Stomach smooth muscle (tissue), 2 donors: ENCODE results near the gene ZNF41.
"Not testable (repeated sequence)": the region's sequence is repeated elsewhere in the genome, so short reads cannot be mapped to it uniquely, and the experiment has no call there.

Experiments used
- H3K27ac ChIP-seq: one replicate; pipeline ENCODE4 v1.7.0; 2013; ENCODE audit warnings: mild to moderate bottlenecking, low read length, inconsistent platforms
- H3K27me3 ChIP-seq, 2 donors: one replicate each; pipeline ENCODE4 v1.7.0; 2013; ENCODE audit warnings: low read length in 2 of 2; ENCODE audit not compliant: insufficient read depth in 2 of 2, control insufficient read depth in 1 of 2
- H3K36me3 ChIP-seq, 2 donors: one replicate each; pipeline ENCODE4 v1.7.0; 2013; ENCODE audit warnings: low read length in 2 of 2; ENCODE audit not compliant: control insufficient read depth in 2 of 2, insufficient read depth in 2 of 2
- H3K4me1 ChIP-seq: one replicate; pipeline ENCODE4 v1.7.0; 2013; ENCODE audit warnings: low read length; ENCODE audit not compliant: control insufficient read depth, insufficient read depth
- H3K4me3 ChIP-seq, 2 donors: one replicate each; pipeline ENCODE4 v1.7.0; 2013; ENCODE audit warnings: low read length in 2 of 2
- H3K9ac ChIP-seq, 2 donors: one replicate each; pipeline ENCODE4 v1.7.0; 2013; ENCODE audit warnings: low read length in 2 of 2, mild to moderate bottlenecking in 1 of 2
- H3K9me3 ChIP-seq, 2 donors: one replicate each; pipeline ENCODE4 v1.7.0; 2013; ENCODE audit warnings: low read length in 2 of 2; ENCODE audit not compliant: control insufficient read depth in 2 of 2
- donor health status: healthy.
- donor health status: Pancreatic carcinoma.

ZNF41 gene

GRCh38 chrX:47482512-47483305, at the start of gene ZNF41:
Gene ZNF41 (minus strand): TSS chrX:47483222. CDS start chrX:47467481, 15,741 bp downstream.
- H3K36me3 ChIP-seq: no peaks in the 10 kb centered on the region
- H3K4me3 ChIP-seq: peak within 1 kb of the TSS; percentile 73 to 76
- peak within 1 kb of the TSS; percentile 74 for H3K27ac ChIP-seq
- H3K27me3 ChIP-seq: peaks cover 0 to 2% of the 10 kb centered on the region in 2 donors
- H3K9ac ChIP-seq: peak within 1 kb of the TSS; percentile 76
- H3K9me3 ChIP-seq: no peaks in the 10 kb centered on the region
- no peaks in the 10 kb centered on the region for H3K4me1 ChIP-seq

DNA sequence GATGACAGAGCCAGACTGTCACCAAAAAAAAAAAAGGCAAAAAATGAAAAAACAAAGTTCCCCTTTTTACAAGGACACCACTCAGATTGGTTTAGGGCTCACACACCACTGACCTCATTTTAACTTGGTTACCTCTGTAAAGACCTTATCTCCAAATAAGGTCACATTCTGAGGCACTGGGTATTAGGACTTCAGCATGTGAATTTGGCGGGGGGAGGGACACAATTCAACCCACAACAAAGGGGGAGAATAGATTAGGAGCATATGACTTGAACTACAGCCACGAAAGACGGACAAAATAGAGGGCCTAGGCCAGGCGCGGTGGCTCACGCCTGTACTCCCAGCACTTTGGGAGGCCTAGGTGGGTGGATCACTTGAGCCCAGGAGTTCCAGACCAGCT, 47.0 kb upstream of the ZNF41 start:
- Histone ChIP-seq H3K27me3 (peaks cover 0 to 4% of the 10 kb centered on the region in 2 donors), H3K9me3 (no peaks in the 10 kb centered on the region), H3K27ac (no peak overlapping the region), H3K9ac (no peak overlapping the region), H3K4me3 (no peak overlapping the region), H3K36me3 (no peaks in the 10 kb centered on the region), H3K4me1 (no peaks in the 10 kb centered on the region)

GRCh38 chrX:47529548-47529947, 46.5 kb upstream of the ZNF41 start:
- Histone ChIP-seq H3K27me3 (peaks cover 0 to 3% of the 10 kb centered on the region in 2 donors), H3K27ac (no peak overlapping the region), H3K9ac (no peak overlapping the region)

DNA sequence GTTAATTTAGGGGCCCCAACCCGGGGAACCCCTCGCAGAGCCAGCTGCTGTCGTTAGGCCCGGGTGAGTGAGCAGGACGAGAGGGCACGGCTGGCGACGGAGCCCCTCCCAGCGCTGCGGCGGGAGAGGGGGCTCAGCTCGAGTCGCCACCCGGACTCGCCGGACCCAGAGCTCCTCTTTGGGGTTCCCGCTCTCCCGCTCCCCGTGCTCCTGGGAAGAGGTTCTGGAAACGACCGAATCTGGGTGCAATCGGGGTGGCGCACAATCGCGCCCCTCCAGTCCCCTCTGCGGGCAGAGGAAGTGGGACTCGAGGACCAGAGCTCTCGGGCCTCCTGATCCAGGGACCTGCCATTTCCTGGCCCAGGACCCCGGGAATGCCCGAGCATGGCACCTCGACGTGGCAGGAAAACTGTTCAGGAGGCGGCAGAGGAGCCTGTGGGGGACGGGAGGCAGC, 40.7 kb upstream of the ZNF41 start:
- peak overlapping the region; percentile 31 to 68 for H3K4me3 ChIP-seq
- H3K9ac ChIP-seq: peak overlapping the region; percentile 36 to 48
- H3K27ac ChIP-seq: no peak overlapping the region

More at GRCh38 chrX:47529548-47529947, 46.5 kb upstream of the ZNF41 start:
- Histone ChIP-seq H3K9me3 (no peaks in the 10 kb centered on the region), H3K4me1 (no peaks in the 10 kb centered on the region), H3K36me3 (no peaks in the 10 kb centered on the region), H3K4me3 (no peak overlapping the region)

DNA sequence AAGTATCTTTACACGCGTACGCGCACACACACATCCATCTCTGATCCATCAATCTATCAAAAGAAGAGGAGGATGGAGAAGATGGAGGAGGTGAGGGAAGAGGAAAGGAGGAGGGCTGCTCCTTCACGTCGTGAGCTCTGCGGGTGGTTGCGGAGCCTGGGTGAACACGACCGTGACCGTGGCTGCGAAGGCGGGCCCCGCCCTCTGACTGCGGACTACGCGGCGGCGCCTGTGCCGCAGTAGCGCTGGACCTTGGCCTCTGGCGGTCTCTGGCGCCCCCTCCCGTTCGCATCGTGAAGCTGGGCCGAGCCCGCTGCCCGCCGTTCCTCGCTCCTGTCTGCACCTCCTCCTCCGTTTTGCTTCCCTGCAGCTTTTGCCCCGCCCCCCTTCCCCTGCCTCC, 40.3 kb upstream of the ZNF41 start:
- Histone ChIP-seq H3K9me3 (peaks cover 0 to 4% of the 10 kb centered on the region in 2 donors), H3K27ac (no peak overlapping the region), H3K9ac (peak overlapping the region; percentile 48 to 55), H3K4me1 (no peaks in the 10 kb centered on the region), H3K27me3 (peaks cover 0 to 6% of the 10 kb centered on the region in 2 donors), H3K4me3 (peak overlapping the region; percentile 49 to 68), H3K36me3 (no peaks in the 10 kb centered on the region)

More for the DNA sequence above, 40.7 kb upstream of the ZNF41 start:
- Histone ChIP-seq H3K4me1 (no peaks in the 10 kb centered on the region), H3K9me3 (peaks cover 0 to 4% of the 10 kb centered on the region in 2 donors), H3K36me3 (no peaks in the 10 kb centered on the region), H3K27me3 (peaks cover 0 to 3% of the 10 kb centered on the region in 2 donors)

DNA sequence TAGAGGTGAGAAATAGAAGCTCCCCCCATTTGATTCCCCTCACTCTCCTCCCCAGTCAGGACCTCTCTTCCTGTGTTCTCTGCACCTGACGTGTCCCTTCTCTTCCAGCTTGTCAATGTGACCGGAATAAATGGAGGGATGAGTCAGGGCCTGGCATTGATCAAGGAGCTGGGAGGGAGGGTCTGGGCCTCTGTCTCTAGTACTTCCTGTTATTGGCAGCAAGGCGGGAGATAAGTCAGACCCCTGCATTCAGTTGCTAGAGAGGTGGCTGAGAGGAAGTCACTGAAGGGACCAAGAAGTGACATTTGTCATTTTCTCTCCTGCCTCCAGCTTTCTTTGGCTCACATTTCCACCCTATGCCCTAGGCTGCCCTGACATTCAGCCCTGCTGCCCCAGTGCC, 35.1 kb upstream of the ZNF41 start:
- Histone ChIP-seq H3K9me3 (peaks cover 0 to 4% of the 10 kb centered on the region in 2 donors), H3K4me3 (no peak overlapping the region), H3K27ac (no peak overlapping the region), H3K27me3 (peaks cover 0 to 6% of the 10 kb centered on the region in 2 donors), H3K36me3 (no peaks in the 10 kb centered on the region), H3K9ac (no peak overlapping the region), H3K4me1 (peaks cover 5% of the 10 kb centered on the region)

DNA sequence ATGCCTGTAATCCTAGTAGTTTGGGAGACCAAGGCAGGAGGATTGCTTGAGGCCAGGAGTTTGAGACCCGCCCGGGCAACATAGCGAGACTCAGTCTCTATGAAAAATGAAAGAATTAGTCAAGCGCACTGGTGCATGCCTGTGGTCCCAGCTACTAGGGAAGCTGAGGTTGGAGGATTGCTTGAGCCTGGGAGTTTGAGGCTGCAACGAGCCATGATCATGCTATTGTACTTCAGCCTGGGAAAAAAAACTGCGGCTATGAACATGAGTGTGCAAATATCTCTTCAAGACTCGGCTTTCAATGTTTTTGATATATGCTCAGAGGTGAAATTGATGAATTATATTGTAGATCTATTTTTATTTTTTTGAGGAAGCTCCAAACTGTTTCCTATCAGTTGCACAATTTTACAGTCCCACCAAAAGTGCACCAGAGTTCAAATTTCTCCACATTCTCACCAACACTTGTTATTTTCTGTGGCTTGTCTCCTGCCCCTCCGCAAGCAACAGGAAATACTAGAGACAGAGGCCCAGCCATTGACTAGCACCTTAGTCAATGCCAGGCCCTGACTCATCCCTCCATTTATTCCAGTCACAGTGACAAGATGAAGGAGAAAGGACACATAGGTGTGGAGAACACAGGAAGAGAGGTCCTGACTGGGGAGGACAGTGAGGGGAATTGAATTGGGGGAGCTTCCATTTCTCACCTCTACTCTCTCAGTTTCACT, 33.1 kb upstream of the ZNF41 start:
- no peak overlapping the region for H3K4me3 ChIP-seq
- H3K27ac ChIP-seq: no peak overlapping the region
- H3K9me3 ChIP-seq: peaks cover 0 to 2% of the 10 kb centered on the region in 2 donors
- peaks cover 0 to 6% of the 10 kb centered on the region in 2 donors for H3K27me3 ChIP-seq
- H3K36me3 ChIP-seq: no peaks in the 10 kb centered on the region
- H3K4me1 ChIP-seq: peaks cover 5% of the 10 kb centered on the region
- no peak overlapping the region for H3K9ac ChIP-seq

DNA sequence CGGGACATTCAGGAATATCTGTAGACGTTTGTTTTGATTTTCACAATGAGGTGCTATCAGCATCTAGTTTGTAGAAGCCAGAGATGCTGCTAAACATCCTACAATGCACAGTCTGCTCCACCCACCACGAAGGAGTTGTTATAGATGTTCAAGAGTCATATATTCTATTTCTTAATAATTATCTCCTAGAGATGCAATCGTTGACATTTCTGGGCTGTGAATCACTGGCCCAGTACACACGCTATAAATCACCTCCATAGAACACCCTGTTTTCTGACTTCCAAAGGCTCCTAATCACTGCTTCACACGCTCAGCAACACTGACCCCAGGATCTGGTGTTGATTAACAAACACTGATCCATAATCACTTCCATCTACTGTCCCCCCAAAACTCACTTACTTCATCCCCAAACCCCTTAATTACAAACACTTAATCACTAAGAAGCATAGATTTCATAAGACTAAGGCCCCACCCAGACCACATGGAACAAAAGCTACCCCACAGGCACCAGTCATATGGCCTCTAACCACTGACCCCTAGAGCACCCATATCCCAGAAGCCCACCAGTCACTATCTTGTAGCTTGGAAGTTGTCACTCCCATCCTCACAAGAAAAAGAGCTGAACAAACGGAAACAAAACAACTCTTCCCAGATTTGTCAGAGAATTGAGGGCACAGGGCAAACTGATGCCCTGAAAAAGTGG, 31.7 kb upstream of the ZNF41 start:
- no peaks in the 10 kb centered on the region for H3K36me3 ChIP-seq
- peaks cover 5% of the 10 kb centered on the region for H3K4me1 ChIP-seq
- H3K4me3 ChIP-seq: no peak overlapping the region
- peaks cover 0 to 6% of the 10 kb centered on the region in 2 donors for H3K27me3 ChIP-seq
- no peaks in the 10 kb centered on the region for H3K9me3 ChIP-seq
- H3K9ac ChIP-seq: no peak overlapping the region
- no peak overlapping the region for H3K27ac ChIP-seq

- not testable (repeated sequence) for H3K4me1 ChIP-seq, H3K36me3 ChIP-seq, H3K27ac ChIP-seq, H3K9ac ChIP-seq, H3K9me3 ChIP-seq
- peak overlapping the region; percentile 29 to 35 for H3K4me3 ChIP-seq
- H3K27me3 ChIP-seq: peaks cover 0 to 11% of the 10 kb centered on the region in 2 donors
These were observed 30.3 kb upstream of the ZNF41 start for GRCh38 chrX:47513034-47513965.

DNA sequence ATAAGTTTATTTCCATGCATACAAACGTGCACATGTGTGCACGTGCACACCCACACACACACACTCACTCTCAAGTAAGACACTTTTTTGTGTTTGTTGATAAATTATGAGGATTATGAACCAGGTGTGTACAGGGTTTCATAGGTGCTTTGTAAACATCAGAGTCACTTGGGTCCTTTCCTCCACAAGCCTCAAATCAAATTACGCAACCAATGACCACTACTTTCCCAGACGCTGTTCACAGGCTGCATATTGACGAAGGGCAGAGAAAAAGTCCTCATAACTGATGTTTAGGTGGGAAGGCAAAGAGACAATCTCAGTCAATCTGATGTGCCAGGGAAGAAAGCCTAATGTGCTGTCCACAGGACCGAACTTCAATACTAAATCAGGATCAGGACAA, 29.4 kb upstream of the ZNF41 start:
- not testable (repeated sequence) for H3K36me3 ChIP-seq, H3K27ac ChIP-seq, H3K9ac ChIP-seq, H3K9me3 ChIP-seq, H3K4me1 ChIP-seq, H3K4me3 ChIP-seq
- H3K27me3 ChIP-seq: peaks cover 0 to 10% of the 10 kb centered on the region in 2 donors
